Measurements from ENCODE around the gene CRISP1.
"Not testable (repeated sequence)": the region's sequence is repeated elsewhere in the genome, so short reads cannot be mapped to it uniquely, and the experiment has no call there.

The CRISP1 gene

DNA sequence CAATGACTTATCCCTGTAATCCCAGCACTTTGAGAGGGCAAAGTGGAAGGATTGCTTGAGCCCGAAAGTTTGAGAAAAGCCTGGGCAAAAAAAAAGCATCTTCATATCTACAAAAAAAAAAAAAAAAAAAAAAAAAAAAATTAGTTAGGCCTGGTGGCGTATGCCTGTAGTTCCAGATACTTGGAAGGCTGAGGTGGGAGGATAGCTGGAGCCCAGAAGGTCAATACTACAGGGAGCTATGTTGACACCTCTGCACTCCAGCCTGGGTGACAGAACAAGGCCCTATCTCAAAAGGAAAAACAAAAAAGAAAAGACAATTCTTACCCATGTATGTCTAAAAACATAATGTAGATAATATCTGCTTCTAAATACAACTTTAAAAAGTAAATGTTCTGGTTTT is 27.2 kb downstream of the CRISP1 start:
- no peak for DNase-seq

DNA sequence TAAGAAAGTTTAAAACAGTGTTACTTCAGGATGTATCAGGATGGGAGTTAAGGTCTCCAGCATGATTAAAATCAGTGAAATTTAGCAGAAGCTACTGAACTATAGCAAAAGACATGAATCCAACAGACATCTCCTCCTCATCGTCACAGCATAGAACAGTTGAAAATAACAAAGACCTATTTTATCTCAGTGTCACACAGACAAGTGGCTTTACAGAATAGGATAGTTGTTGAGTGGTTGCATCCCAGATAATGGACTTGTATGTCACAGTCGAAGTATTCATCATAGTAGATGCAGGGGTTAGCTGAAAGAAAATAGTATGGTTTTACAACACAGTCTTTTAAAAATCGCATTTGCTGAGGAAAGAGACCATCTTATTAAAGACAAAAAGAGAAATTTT is 31.2 kb downstream of the CRISP1 start:
- DNase-seq, result no peak

DNA sequence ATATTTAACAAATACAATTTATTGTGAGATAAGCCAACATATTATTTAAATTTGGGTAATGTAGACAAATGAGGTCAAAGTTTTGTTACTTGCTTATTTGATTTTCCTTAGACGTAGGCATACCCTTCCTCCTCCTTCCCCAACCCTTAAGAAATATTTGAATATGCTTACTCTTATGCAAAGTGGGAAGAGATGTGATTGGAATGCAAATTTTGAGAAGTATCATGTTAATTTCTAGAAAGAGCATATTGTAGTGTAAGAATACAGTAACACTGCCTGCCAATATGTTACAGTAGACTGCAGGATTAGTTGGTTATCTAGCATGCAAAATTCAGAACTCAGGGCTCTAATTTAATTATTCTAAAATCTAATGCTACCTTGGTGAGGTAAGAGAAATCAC is 32.9 kb downstream of the CRISP1 start:
- DNase-seq, result no peak

DNA sequence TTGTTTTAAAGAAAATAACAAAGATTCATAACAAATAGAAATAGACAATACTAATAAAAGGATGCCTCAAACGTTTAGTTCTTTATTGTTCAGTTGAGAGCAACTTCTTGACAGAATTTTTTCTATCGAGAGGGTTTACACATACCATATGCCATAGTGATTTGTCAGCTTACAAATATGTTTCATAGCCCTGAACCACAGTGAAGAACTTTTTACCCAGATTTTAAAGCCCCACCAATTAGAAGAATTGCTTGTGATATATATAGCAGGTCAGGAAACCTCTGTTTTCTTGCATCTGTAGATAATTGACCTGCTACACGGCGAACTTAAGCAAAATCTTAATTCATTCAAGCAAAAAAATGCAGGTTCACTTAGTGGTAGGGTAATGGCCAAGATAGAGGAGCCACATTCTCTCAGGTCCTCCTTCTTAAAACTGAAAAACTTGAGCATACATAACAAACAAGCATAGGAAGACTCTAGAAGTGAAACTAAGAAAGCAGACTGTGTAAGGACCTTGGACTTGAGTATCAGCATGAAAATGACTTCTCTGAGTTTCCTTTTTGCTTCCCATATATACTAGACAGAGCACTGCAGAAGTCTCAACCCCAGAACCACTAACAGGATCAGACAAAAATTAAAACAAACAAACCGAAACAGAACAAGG is 39.5 kb downstream of the CRISP1 start:
- DNase-seq, result no peak

DNA sequence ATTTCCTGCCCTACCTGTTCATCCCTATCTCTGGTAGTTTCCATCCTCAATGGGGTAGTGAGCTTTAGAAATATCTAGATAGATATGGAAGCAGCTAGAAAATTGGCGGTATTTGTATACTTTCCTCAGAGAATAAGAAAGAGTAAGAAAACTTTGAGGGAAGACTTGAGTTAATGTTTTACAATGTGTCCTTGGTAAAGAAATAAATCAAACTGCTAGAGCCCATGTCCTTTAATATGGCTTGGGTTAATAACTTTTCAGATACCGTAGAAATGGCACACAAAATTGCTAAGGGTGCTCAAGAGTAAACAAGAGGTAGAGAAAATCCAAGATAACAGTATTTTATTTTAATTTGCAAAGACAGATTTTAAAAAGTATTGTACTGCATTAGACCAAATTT is 51.2 kb downstream of the CRISP1 start:
- DNase-seq, result no peak

DNA sequence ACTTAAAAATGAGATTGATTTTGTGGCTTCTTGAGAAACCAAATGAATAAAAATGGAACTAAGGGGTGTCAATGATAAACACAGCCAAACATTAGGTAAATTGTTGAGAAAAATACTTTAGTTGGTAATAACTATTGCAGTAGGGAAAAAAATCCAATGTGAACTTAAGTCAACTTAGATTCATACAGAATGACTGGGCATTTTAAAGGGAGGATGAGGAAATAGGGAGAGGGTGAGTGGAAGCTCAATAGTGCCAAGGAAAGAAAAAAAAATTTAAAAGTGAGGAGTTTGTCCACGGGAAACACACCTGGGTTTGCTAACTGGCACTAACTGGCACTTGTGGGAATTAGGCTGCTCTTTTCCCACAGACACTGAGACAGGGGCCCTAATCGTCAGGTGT is 53.1 kb downstream of the CRISP1 start:
- DNase-seq, result no peak

DNA sequence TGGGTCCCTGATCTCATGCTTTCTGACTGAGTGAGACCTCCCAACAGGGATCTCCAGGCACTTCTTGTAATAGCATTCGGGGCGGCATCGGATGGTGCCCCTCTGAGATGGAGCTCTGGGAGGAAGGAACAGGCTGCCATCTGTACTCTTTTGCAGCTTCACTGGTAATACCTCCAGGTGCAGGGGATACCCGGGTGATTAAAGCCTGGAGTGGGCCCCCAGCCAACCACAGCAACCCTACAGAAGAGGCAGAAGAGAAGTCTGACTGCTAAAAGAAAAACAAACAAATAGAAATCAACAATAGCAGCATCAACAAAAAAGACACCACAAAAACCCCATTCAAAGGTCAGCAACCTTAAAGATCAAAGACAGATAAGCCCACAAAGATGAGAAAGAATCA is 60.2 kb downstream of the CRISP1 start:
- no peak for DNase-seq

DNA sequence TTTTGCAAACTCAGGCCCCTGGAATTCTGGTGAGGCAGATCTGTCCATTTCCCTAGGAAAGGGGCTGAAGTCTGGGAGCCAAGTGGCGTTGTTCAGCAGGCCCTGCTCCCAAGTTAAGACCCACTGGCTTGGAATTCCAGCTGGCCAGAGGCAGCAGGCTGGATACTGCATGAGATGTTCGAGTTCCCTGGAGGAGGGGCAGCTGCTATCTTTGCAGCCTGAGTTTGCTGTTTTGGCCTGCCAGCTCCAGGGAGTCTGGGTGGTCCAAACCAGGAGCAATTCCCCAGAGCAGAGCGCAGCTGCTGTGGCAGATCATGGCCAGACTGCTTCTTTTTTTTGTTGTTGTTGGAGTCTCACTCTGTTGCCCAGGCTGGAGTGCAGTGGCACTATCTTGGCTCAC is 61.1 kb downstream of the CRISP1 start:
- no peak for DNase-seq

DNA sequence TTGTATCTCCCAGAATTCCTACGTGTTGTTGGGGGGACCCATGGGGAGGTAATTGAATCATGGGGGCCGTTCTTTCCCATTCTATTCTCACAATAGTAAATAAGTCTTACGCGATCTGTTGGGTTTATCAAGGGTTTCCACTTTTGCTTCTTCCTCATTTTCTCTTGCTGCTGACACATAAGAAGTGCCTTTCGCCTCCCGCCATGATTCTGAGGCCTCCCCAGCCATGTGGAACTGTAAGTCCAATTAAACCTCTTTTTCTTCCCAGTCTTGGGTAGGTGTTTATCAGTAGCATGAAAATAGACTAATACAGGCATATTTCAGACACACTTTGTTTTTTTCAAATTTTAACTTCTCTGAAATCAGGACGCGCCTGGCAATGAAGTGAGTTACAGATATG is 64.8 kb downstream of the CRISP1 start:
- DNase-seq, result no peak

DNA sequence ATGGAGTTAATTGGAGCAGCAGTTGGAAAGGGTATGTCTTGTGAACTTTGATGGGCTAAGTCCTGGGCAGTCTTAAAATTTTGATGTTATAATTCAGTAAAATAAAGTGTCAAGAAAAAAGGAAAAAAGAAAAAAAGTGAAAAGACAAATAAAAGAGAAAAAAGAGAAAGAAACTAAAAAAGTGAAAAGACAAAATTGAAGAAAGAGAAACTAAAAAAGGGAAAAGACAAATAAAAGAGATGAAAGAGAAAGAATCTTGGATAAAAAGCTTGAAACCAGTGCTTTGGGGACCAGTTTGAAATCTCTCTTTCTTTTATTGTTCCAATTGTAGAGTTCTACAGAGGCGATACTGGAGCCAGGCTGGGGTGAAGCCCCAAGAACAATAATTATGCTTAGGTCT is 67.2 kb downstream of the CRISP1 start:
- DNase-seq, result no peak

DNA sequence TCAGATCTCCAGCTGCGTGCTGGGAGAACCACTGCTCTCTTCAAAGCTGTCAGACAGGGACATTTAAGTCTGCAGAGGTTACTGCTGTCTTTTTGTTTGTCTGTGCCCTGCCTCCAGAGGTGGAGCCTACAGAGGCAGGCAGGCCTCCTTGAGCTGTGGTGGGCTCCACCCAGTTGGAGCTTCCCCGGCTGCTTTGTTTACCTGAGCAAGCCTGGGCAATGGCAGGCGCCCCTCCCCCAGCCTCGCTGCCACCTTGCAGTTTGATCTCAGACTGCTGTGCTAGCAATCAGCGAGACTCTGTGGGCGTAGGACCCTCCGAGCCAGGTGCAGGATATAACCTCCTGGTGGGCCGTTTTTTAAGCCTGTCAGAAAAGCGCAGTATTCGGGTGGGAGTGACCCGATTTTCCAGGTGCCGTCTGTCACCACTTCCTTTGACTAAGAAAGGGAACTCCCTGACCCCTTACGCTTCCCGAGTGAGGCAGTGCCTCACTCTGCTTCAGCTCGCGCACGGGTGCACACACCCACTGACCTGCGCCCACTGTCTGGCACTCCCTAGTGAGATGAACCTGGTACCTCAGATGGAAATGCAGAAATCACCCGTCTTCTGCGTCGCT is 69.4 kb downstream of the CRISP1 start:
- not testable (repeated sequence) for DNase-seq

DNA sequence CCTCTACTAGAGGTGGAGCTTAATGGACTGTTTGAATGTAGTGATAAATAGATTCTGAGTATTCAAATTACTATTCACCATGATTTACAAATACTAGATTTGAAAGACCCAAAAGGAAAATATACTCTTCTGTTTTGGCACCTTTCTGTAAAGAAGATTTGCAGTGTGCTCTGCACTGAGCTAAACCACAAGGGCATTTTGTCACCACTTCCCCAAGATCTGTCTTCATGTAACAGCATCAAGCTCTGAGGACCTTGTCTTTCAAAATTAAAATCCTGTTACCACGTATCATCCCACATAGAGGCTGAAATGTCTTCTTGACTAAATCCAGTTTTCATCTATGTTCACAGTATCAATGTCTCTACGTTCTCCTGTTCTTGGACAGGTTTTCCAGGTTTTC is 76.0 kb downstream of the CRISP1 start:
- no peak for DNase-seq

DNA sequence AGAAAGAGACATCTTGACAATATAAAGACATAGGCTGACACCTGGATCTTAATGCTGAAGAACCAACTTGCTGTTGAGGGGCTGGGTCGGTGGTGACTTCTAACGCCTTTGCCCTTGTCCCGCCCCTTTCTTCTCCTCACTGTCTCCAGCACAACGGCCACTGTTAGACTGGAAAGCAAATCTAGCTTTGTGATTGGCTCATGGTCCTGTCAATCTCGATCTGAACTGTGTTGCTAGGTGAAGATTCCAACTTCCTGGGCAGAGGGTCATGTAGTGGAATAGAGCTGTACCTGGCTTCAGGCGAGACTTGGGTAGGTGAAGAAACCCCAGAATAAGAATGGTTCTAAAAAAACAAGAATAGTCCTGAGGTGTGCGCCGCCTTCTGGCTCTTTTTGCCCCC is 79.2 kb downstream of the CRISP1 start, which contains the start of gene PGK2:
Gene PGK2, minus strand, starts transcription at position 110 of the 400 bp plus-strand sequence. Its CDS starts 98 bp downstream, at position 12.
- no peak for DNase-seq

DNA sequence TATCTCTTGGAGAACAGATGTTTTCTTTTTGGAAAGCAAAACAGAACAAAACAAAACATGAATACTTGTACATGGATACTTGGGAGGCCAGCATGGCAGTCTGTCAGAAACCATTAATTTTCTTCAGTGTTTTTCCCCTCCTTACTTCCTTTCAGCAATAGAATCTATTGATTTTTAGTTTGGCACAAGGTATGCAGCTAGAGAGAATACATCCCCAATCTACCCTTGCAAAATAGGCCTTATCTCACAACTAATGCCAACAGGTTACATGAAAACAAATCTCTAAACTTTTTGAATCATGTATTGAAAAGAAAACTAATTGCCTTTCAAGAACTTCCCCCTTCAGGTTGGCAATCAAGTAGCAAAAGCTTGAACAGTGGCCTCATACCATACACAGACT is 82.1 kb downstream of the CRISP1 start:
- no peak for DNase-seq
